IMR-90 (cell line): Measurements from ENCODE around the gene WDR90. TPM values are rescaled to one million over a fixed set of nuclear protein-coding genes. Genes with fewer than 3 reads are reported as not detected.

Source experiments
- ATAC-seq: fragments of 200-7000 bp; cut with Tn5 transposase; 2 replicates; pipeline ENCODE4 v1.9.1; 2020; ENCODE audit warnings: low read depth, mild to moderate bottlenecking, moderate library complexity
- BruUV-seq: library from RNA; stranded (reverse); fragments of 400-500 nt; replicated peaks from 2 replicates; lab custom pipeline; 2021; lab: Mats Ljungman, UMichigan
- CTCF ChIA-PET: fragments of 300-600 bp; formaldehyde crosslinking; extraction: SDS; loops from one replicate; lab custom pipeline; 2021; ENCODE audit warnings: antibody characterized with exemption; lab: Yijun Ruan, JAX
- POLR2A ChIA-PET: fragments of 300-600 bp; sonication (Branson Sonifier 250); formaldehyde crosslinking; loops from one replicate; lab custom pipeline; 2022; ENCODE audit warnings: antibody characterized with exemption; ENCODE audit not compliant: unreplicated experiment; lab: Charles Lee
- DNase-seq: peaks from one replicate; pipeline ENCODE4 v3.0.0; 2013
- H2AFZ ChIP-seq: replicated peaks from 2 replicates; pipeline ENCODE3; 2013; ENCODE audit warnings: low read length, mild to moderate bottlenecking; ENCODE audit not compliant: poor library complexity
- H2AK5ac ChIP-seq: 2 replicates; pipeline ENCODE4 v1.6.1; 2013; ENCODE audit warnings: low read depth, low read length, inconsistent platforms
- H2AK9ac ChIP-seq: replicated peaks from 2 replicates; pipeline ENCODE3; 2013; ENCODE audit warnings: mild to moderate bottlenecking, low read depth, low read length, moderate library complexity; ENCODE audit not compliant: poor library complexity
- H2BK120ac ChIP-seq: 2 replicates; pipeline ENCODE4 v1.6.1; 2013; ENCODE audit warnings: low read depth, low read length, inconsistent platforms
- H2BK15ac ChIP-seq: 3 replicates; pipeline ENCODE4 v1.6.1; 2013; ENCODE audit warnings: low read depth, low read length, inconsistent platforms
- H2BK20ac ChIP-seq: 2 replicates; pipeline ENCODE4 v1.6.1; 2013; ENCODE audit warnings: low read depth, mild to moderate bottlenecking, inconsistent platforms, low read length, moderate library complexity
- H2BK5ac ChIP-seq: 2 replicates; pipeline ENCODE4 v1.6.1; 2013; ENCODE audit warnings: mild to moderate bottlenecking, low read depth, low read length, inconsistent platforms; ENCODE audit not compliant: poor library complexity, severe bottlenecking
- H3K14ac ChIP-seq: replicated peaks from 2 replicates; pipeline ENCODE4 v1.6.1; 2013; ENCODE audit warnings: low read depth, low read length, inconsistent platforms
- H3K18ac ChIP-seq: 2 replicates; pipeline ENCODE4 v1.6.1; 2013; ENCODE audit warnings: low read depth, low read length, control low read depth
- H3K23ac ChIP-seq: 2 replicates; pipeline ENCODE4 v1.6.1; 2013; ENCODE audit warnings: low read depth, low read length, inconsistent platforms
- H3K27ac ChIP-seq: 2 replicates; pipeline ENCODE4 v1.5.1; 2013; ENCODE audit warnings: mild to moderate bottlenecking, control low read depth, low read length; ENCODE audit not compliant: insufficient read depth
- H3K27me3 ChIP-seq: 2 replicates; pipeline ENCODE4 v1.6.1; 2013; ENCODE audit warnings: low read length; ENCODE audit not compliant: control insufficient read depth, insufficient read depth
- H3K36me3 ChIP-seq: 2 replicates; pipeline ENCODE4 v1.6.1; 2013; ENCODE audit warnings: low read length, mixed read lengths; ENCODE audit not compliant: control insufficient read depth, insufficient read depth
- H3K4ac ChIP-seq: 2 replicates; pipeline ENCODE4 v1.6.1; 2013; ENCODE audit warnings: low read depth, low read length, inconsistent platforms
- H3K4me1 ChIP-seq: 2 replicates; pipeline ENCODE4 v1.6.1; 2013; ENCODE audit warnings: low read length, mixed read lengths; ENCODE audit not compliant: control insufficient read depth, insufficient read depth
- H3K4me2 ChIP-seq: 2 replicates; pipeline ENCODE4 v1.6.1; 2013; ENCODE audit warnings: low read depth, mild to moderate bottlenecking, control low read depth, low read length, moderate library complexity
- H3K4me3 ChIP-seq: 2 replicates; pipeline ENCODE4 v1.5.1; 2013; ENCODE audit warnings: low read depth, mild to moderate bottlenecking, control low read depth, low read length, moderate library complexity; ENCODE audit not compliant: insufficient read depth
- H3K56ac ChIP-seq: 2 replicates; pipeline ENCODE4 v1.6.1; 2013; ENCODE audit warnings: low read length, inconsistent platforms; ENCODE audit not compliant: insufficient read depth; ENCODE audit errors: extremely low read depth
- H3K79me1 ChIP-seq, 2 experiments: 2 replicates each; pipeline ENCODE4 v1.6.1; 2013; ENCODE audit warnings: low read length in 2 of 2, inconsistent platforms in 1 of 2, low read depth in 1 of 2
- H3K9ac ChIP-seq: 2 replicates; pipeline ENCODE4 v1.6.1; 2013; ENCODE audit warnings: low read depth, low read length, control low read depth
- H3K9me1 ChIP-seq: 2 replicates; pipeline ENCODE4 v1.6.1; 2013; ENCODE audit warnings: low read length, inconsistent platforms; ENCODE audit not compliant: insufficient read depth
- H3K9me3 ChIP-seq: 2 replicates; pipeline ENCODE4 v1.6.1; 2013; ENCODE audit warnings: low read length; ENCODE audit not compliant: control insufficient read depth, insufficient read depth
- H4K20me1 ChIP-seq: 2 replicates; pipeline ENCODE4 v1.6.1; 2013; ENCODE audit warnings: low read length, inconsistent platforms; ENCODE audit not compliant: insufficient read depth
- H4K5ac ChIP-seq: 2 replicates; pipeline ENCODE4 v1.6.1; 2013; ENCODE audit warnings: mild to moderate bottlenecking, low read depth, low read length, control low read depth
- H4K8ac ChIP-seq, 2 experiments: 2 replicates each; pipeline ENCODE4 v1.6.1; 2013; ENCODE audit warnings: low read depth in 2 of 2, low read length in 2 of 2, control low read depth in 1 of 2, inconsistent platforms in 1 of 2
- H4K91ac ChIP-seq: 2 replicates; pipeline ENCODE4 v1.6.1; 2013; ENCODE audit warnings: low read depth, low read length, inconsistent platforms; ENCODE audit not compliant: insufficient read depth
- BHLHE40 ChIP-seq: fragments of 150-350 bp; IDR thresholded peaks from 2 replicates; pipeline ENCODE4 v1.6.1; 2016; ENCODE audit warnings: mild to moderate bottlenecking, low read depth, low read length
- CEBPB ChIP-seq: IDR thresholded peaks from 2 replicates; pipeline ENCODE4 v1.6.1; 2012; ENCODE audit warnings: low read depth, low read length, improper control_type of control experiment
- CHD1 ChIP-seq: IDR thresholded peaks from 2 replicates; pipeline ENCODE4 v1.6.1; 2012; ENCODE audit warnings: low read depth, low read length, improper control_type of control experiment
- CTCF ChIP-seq: conservative IDR thresholded peaks from 2 replicates; pipeline ENCODE4 v1.5.1; 2012; ENCODE audit warnings: mild to moderate bottlenecking, low read depth, low read length, improper control_type of control experiment
- FOS ChIP-seq: fragments of 150-350 bp; IDR thresholded peaks from 2 replicates; pipeline ENCODE4 v1.6.1; 2016; ENCODE audit warnings: low read depth, low read length
- MAFK ChIP-seq: IDR thresholded peaks from 2 replicates; pipeline ENCODE4 v1.6.1; 2012; ENCODE audit warnings: low read depth, low read length, improper control_type of control experiment
- MAZ ChIP-seq: IDR thresholded peaks from 2 replicates; pipeline ENCODE4 v1.6.1; 2012; ENCODE audit warnings: low read depth, mild to moderate bottlenecking, low read length, improper control_type of control experiment, moderate library complexity, borderline replicate concordance
- MXI1 ChIP-seq: IDR thresholded peaks from 2 replicates; pipeline ENCODE4 v1.6.1; 2012; ENCODE audit warnings: low read depth, mild to moderate bottlenecking, low read length, moderate library complexity, borderline replicate concordance
- NFE2L2 ChIP-seq: fragments of 150-350 bp; IDR thresholded peaks from 2 replicates; pipeline ENCODE4 v1.6.1; 2016; ENCODE audit warnings: low read depth, mild to moderate bottlenecking, low read length
- RCOR1 ChIP-seq: IDR thresholded peaks from 2 replicates; pipeline ENCODE4 v1.6.1; 2012; ENCODE audit warnings: mild to moderate bottlenecking, low read length, improper control_type of control experiment; ENCODE audit not compliant: insufficient replicate concordance
- USF2 ChIP-seq: fragments of 150-350 bp; IDR thresholded peaks from 2 replicates; pipeline ENCODE4 v1.6.1; 2017; ENCODE audit warnings: mild to moderate bottlenecking, antibody characterized with exemption, low read length, low read depth
- WGBS, 2 experiments: methylation state at CpG; one replicate each; pipeline versions ENCODE4 v1.1.5 to v1.1.7; 2013; ENCODE audit warnings: missing lambda C conversion rate in 2 of 2; ENCODE audit not compliant: insufficient read length in 1 of 2; ENCODE audit errors: extremely low coverage in 2 of 2; 5-methylcytosine and 5-hydroxymethylcytosine counted together
- dilution Hi-C: fragments of 300-500 bp; cut with HindIII; formaldehyde crosslinking; loops from one replicate; pipeline ENCODE4 v1.14.3; 2018; ENCODE audit warnings: low sequenced_read_pairs; ENCODE audit not compliant: unreplicated experiment
- in situ Hi-C: fragments of 300-500 bp; cut with MboI; formaldehyde crosslinking; loops from 3 replicates; pipeline ENCODE4 v1.14.3; 2019; ENCODE audit warnings: low sequenced_read_pairs, inconsistent platforms, mixed read lengths
- intact Hi-C: fragments of 100-400 bp; cut with micrococcal nuclease; formaldehyde crosslinking; loops from 2 replicates; pipeline ENCODE4 v1.10.0; 2022
- polyA plus RNA-seq, 3 experiments: library from polyadenylated mRNA; depleted of rRNA; stranded (reverse); fragments of >200 nt; gene quantifications; 2 replicates each; pipeline ENCODE4 v1.2.3, GENCODE V29; 2012; ENCODE audit warnings: low replicate concordance in 1 of 3
- total RNA-seq: library from RNA; depleted of rRNA; stranded (reverse); fragments of >200 nt; gene quantifications from 2 replicates; pipeline ENCODE4 v1.2.3, GENCODE V29; 2012

WDR90 gene
- total and polyA plus RNA-seq, 2 of the 4 experiments (the other 2 are of a cell fraction), result 1.4 to 18.7 TPM

GRCh38 chr16:684071-684794 lies 35.1 kb downstream of the WDR90 start, which contains the start of gene JMJD8:
Gene JMJD8, minus strand, starts transcription at chr16:684334. Its CDS starts 15 bp downstream, at chr16:684319.
- intact Hi-C loops, result no loop called here

More at GRCh38 chr16:684071-684794, 35.1 kb downstream of the WDR90 start, which contains the start of gene JMJD8:
- no peaks in the 10 kb centered on the region for H3K27me3 ChIP-seq
- CTCF ChIA-PET, result no interaction called here
- H4K91ac ChIP-seq, result peak within 1 kb of the TSS; percentile 62; the same call in 1 of the 2 replicates
- peak within 1 kb of the TSS; percentile 80 to 94 for H4K8ac ChIP-seq
- H2AK9ac ChIP-seq, result peak within 1 kb of the TSS; percentile 93
- H3K4me2 ChIP-seq, result peak within 1 kb of the TSS; percentile 85
- no peaks in the 10 kb centered on the region for H3K9me3 ChIP-seq
- POLR2A ChIA-PET, result no interaction called here
- H3K9me1 ChIP-seq, result peaks cover 12% of the 10 kb centered on the region
- H3K36me3 ChIP-seq, result peaks cover 41% of the 10 kb centered on the region
- peak within 1 kb of the TSS; percentile 87 for H2AFZ ChIP-seq
- no peak within 1 kb of the TSS for H3K18ac ChIP-seq
- H3K79me1 ChIP-seq, result peaks cover 13 to 56% of the 10 kb centered on the region in 2 experiments
- WGBS, 2 experiments, result 6% methylated on average over 89 of the region's 91 CpGs; no CpG with 5 or more reads in 1 of the 2 experiments
- in situ Hi-C loops (no loop called here), dilution Hi-C loops (no loop called here)
- TF ChIP-seq USF2 (peak; percentile 61), CEBPB (no peak), RCOR1 (no peak), CTCF (no peak), BHLHE40 (peak; percentile 42; the same call in 1 of the 2 replicates), MAFK (no peak), CHD1 (no peak), FOS (no peak), NFE2L2 (no peak), MXI1 (peak; percentile 88; the same call in 1 of the 2 replicates), MAZ (peak; percentile 14; the same call in 1 of the 2 replicates)
- peaks cover 34% of the 10 kb centered on the region for H4K20me1 ChIP-seq
- no peak within 1 kb of the TSS for H3K14ac ChIP-seq
- H2BK5ac ChIP-seq, result peak within 1 kb of the TSS; percentile 29
- H2AK5ac ChIP-seq, result peak within 1 kb of the TSS; percentile 87
- peak within 1 kb of the TSS; percentile 54 for H3K27ac ChIP-seq
- H4K5ac ChIP-seq, result peak within 1 kb of the TSS; percentile 32
- H2BK15ac ChIP-seq, result no peak within 1 kb of the TSS
- no peak within 1 kb of the TSS for H3K56ac ChIP-seq
- DNase-seq, result peak; percentile 92
- peak within 1 kb of the TSS; percentile 81 for H3K4me3 ChIP-seq
- no TSS peak for BruUV-seq
- H2BK120ac ChIP-seq, result no peak within 1 kb of the TSS
- peaks cover 24% of the 10 kb centered on the region for H3K4me1 ChIP-seq
- peak; percentile 42 for ATAC-seq
- peak within 1 kb of the TSS; percentile 63 for H3K4ac ChIP-seq
- peak within 1 kb of the TSS; percentile 72 for H3K9ac ChIP-seq
- H2BK20ac ChIP-seq, result no peak within 1 kb of the TSS
- no peak within 1 kb of the TSS for H3K23ac ChIP-seq
